Caco-2 (cell line): ENCODE data around the gene UBXN10. TPM values are rescaled to one million over a fixed set of nuclear protein-coding genes. Genes with fewer than 3 reads are reported as not detected.

Experiments used
- BruUV-seq: library from RNA; stranded (reverse); fragments of 400-500 nt; replicated peaks from 2 replicates; lab custom pipeline; 2021; lab: Mats Ljungman, UMichigan
- CTCF ChIA-PET: fragments of 300-600 bp; sonication (Branson Sonifier 250); formaldehyde crosslinking; loops from one replicate; lab custom pipeline; 2022; ENCODE audit warnings: antibody characterized with exemption; lab: Charles Lee
- POLR2A ChIA-PET: fragments of 300-600 bp; sonication (Branson Sonifier 250); formaldehyde crosslinking; loops from one replicate; lab custom pipeline; 2022; ENCODE audit warnings: antibody characterized with exemption; lab: Charles Lee
- DNase-seq, 2 experiments: peaks; one replicate each; pipeline versions ENCODE4 v3.0.0 to v3.0.0-alpha.2; 2020 to 2022
- H3K27me3 ChIP-seq: replicated peaks from 2 replicates; pipeline ENCODE4 v1.6.0; 2011; ENCODE audit warnings: low read length; ENCODE audit not compliant: control insufficient read depth, insufficient read depth
- H3K36me3 ChIP-seq: 2 replicates; pipeline ENCODE4 v1.5.1; 2011; ENCODE audit warnings: low read length; ENCODE audit not compliant: control insufficient read depth, insufficient read depth
- H3K4me1 ChIP-seq: fragments of 250-450 bp; sonication (Bioruptor Pico); 2 replicates; pipeline ENCODE4 v1.5.1; 2020; ENCODE audit warnings: mild to moderate bottlenecking
- H3K4me3 ChIP-seq: 2 replicates; pipeline ENCODE4 v1.5.1; 2011; ENCODE audit warnings: low read depth, mild to moderate bottlenecking, control low read depth, low read length
- H3K9me3 ChIP-seq: fragments of 250-450 bp; sonication (Bioruptor Pico); 2 replicates; pipeline ENCODE4 v1.5.1; 2020; ENCODE audit warnings: mild to moderate bottlenecking, moderate library complexity
- H3K27ac Mint-ChIP-seq: one replicate; pipeline ENCODE4 v1.8.0; 2022; ENCODE audit warnings: mixed read lengths; ENCODE audit not compliant: unreplicated experiment
- H3K27me3 Mint-ChIP-seq: one replicate; pipeline ENCODE4 v1.8.0; 2022; ENCODE audit warnings: mixed read lengths; ENCODE audit not compliant: insufficient read depth, unreplicated experiment
- H3K36me3 Mint-ChIP-seq: one replicate; pipeline ENCODE4 v1.8.0; 2022; ENCODE audit warnings: mild to moderate bottlenecking, mixed read lengths; ENCODE audit not compliant: insufficient read depth, unreplicated experiment
- H3K4me1 Mint-ChIP-seq: one replicate; pipeline ENCODE4 v1.8.0; 2022; ENCODE audit warnings: low read depth, mixed read lengths; ENCODE audit not compliant: unreplicated experiment
- H3K4me3 Mint-ChIP-seq: one replicate; pipeline ENCODE4 v1.8.0; 2022; ENCODE audit warnings: mild to moderate bottlenecking, moderate library complexity, mixed read lengths; ENCODE audit not compliant: unreplicated experiment
- H3K9me3 Mint-ChIP-seq: one replicate; pipeline ENCODE4 v1.8.0; 2022; ENCODE audit warnings: mixed read lengths; ENCODE audit not compliant: unreplicated experiment
- intact Hi-C: fragments of 100-400 bp; cut with micrococcal nuclease; formaldehyde crosslinking; loops from one replicate; pipeline ENCODE4 v1.10.0; 2022; ENCODE audit not compliant: unreplicated experiment
- total RNA-seq: library from RNA; stranded (reverse); gene quantifications from 2 replicates; pipeline ENCODE4 v1.2.3, GENCODE V29; 2022
- TF ChIP-seq, protein P1 (sequence below), 2 experiments: fragments of 200-600 bp in 1 of 2; IDR thresholded peaks; 1 replicate in 1 of 2; 2 replicates in 1 of 2; pipeline versions ENCODE4 v1.5.1 to v1.8.0; 2011 to 2022; ENCODE audit warnings: antibody characterized with exemption in 1 of 2, control low read depth in 1 of 2, inconsistent platforms in 1 of 2, low read depth in 1 of 2, low read length in 1 of 2, mild to moderate bottlenecking in 1 of 2, moderate library complexity in 1 of 2; ENCODE audit not compliant: insufficient read depth in 1 of 2, severe bottlenecking in 1 of 2, unreplicated experiment in 1 of 2

UBXN10 gene
- total RNA-seq, 1 experiment from 2014 or later, result 0.07 TPM

- H3K9me3 Mint-ChIP-seq, result no peaks in the 10 kb centered on the region
- Histone ChIP-seq H3K4me1 (no peaks in the 10 kb centered on the region), H3K4me3 (no peak overlapping the region), H3K36me3 (no peaks in the 10 kb centered on the region), H3K9me3 (peaks cover 6% of the 10 kb centered on the region), H3K27me3 (no peaks in the 10 kb centered on the region)
- no peak for DNase-seq
- H3K27me3 Mint-ChIP-seq, result no peaks in the 10 kb centered on the region
- intact Hi-C loops, result no loop called here
- H3K4me1 Mint-ChIP-seq, result no peaks in the 10 kb centered on the region
- POLR2A ChIA-PET, result no interaction called here
- H3K4me3 Mint-ChIP-seq, result no peak overlapping the region
- CTCF ChIA-PET, result no interaction called here
- TF ChIP-seq, protein P1, sequence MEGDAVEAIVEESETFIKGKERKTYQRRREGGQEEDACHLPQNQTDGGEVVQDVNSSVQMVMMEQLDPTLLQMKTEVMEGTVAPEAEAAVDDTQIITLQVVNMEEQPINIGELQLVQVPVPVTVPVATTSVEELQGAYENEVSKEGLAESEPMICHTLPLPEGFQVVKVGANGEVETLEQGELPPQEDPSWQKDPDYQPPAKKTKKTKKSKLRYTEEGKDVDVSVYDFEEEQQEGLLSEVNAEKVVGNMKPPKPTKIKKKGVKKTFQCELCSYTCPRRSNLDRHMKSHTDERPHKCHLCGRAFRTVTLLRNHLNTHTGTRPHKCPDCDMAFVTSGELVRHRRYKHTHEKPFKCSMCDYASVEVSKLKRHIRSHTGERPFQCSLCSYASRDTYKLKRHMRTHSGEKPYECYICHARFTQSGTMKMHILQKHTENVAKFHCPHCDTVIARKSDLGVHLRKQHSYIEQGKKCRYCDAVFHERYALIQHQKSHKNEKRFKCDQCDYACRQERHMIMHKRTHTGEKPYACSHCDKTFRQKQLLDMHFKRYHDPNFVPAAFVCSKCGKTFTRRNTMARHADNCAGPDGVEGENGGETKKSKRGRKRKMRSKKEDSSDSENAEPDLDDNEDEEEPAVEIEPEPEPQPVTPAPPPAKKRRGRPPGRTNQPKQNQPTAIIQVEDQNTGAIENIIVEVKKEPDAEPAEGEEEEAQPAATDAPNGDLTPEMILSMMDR (IDR thresholded peaks at IDR 0.05; ENCODE audit: insufficient read depth in 1 of 2, low read depth in 1 of 2, low read length in 1 of 2, severe bottlenecking in 1 of 2, unreplicated experiment in 1 of 2), result no peak
- no TSS peak for BruUV-seq
- H3K36me3 Mint-ChIP-seq, result no peaks in the 10 kb centered on the region
- H3K27ac Mint-ChIP-seq, result no peak overlapping the region
These were observed 27.4 kb upstream of the UBXN10 start for GRCh38 chr1:20158358-20159070.

DNA sequence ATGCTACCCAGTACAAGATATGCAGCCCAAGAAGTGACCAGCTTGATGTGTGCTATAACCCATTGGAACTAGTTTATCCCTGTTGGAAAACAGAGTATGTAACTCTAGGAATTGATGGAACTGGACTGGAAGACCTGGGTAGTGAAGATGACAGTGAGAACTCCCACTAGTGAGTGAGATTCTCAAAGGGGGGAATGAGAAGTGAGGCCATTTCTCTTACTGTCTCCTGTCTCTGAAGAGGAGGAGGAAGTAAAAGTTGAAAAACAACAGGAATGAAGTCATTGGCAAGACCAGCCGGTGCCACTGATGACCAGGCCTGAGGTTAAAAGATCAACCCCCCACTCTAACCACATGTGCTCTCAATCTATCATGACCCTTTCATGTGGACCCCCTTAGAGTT is 25.9 kb upstream of the UBXN10 start:
- Mint-ChIP-seq H3K27ac (no peak overlapping the region), H3K36me3 (no peaks in the 10 kb centered on the region), H3K4me1 (no peaks in the 10 kb centered on the region), H3K4me3 (no peak overlapping the region), H3K27me3 (peaks cover 2% of the 10 kb centered on the region), H3K9me3 (peaks cover 8% of the 10 kb centered on the region)
- Histone ChIP-seq H3K36me3 (no peaks in the 10 kb centered on the region), H3K4me3 (no peak overlapping the region), H3K27me3 (no peaks in the 10 kb centered on the region), H3K9me3 (peaks cover 6% of the 10 kb centered on the region), H3K4me1 (no peaks in the 10 kb centered on the region)
- TF ChIP-seq, protein P1 (IDR thresholded peaks at IDR 0.05; ENCODE audit: insufficient read depth in 1 of 2, low read depth in 1 of 2, low read length in 1 of 2, severe bottlenecking in 1 of 2, unreplicated experiment in 1 of 2), result no peak
- intact Hi-C loops, result no loop called here
- no peak for DNase-seq
- no TSS peak for BruUV-seq
- ChIA-PET POLR2A (no interaction called here), CTCF (no interaction called here)

DNA sequence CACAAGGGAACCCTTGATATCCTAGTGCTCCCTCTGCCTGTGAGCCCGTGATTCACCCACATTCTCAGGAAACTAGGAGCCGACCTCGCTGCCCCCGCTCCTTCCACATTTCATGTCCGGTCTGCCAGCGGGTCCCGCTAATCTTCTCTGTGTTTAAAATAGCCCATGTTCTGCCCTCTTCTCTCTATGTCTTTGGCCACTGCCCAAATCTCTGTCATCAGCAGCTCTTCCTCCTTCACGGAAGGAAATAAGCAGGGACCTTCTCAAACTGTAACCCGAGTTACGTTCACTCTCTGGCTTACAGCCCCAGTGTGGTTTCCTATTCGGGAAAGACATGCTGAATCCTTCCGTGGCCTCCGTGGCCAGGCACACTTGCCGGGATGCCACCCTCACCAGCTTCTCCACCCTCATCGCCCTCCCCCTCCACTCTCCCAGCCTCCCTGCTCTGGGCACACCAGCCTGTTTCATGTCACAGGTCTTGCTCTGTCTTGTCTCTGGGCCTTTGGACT is 21.1 kb upstream of the UBXN10 start:
- peaks cover 2% of the 10 kb centered on the region for H3K27me3 Mint-ChIP-seq

More for the DNA sequence above, 21.1 kb upstream of the UBXN10 start:
- ChIA-PET POLR2A (no interaction called here), CTCF (no interaction called here)
- peaks cover 20% of the 10 kb centered on the region for H3K9me3 Mint-ChIP-seq
- Histone ChIP-seq H3K4me1 (no peaks in the 10 kb centered on the region), H3K27me3 (no peaks in the 10 kb centered on the region), H3K9me3 (peaks cover 6% of the 10 kb centered on the region), H3K36me3 (no peaks in the 10 kb centered on the region), H3K4me3 (no peak overlapping the region)
- intact Hi-C loops, result no loop called here
- no peak for DNase-seq
- H3K36me3 Mint-ChIP-seq, result no peaks in the 10 kb centered on the region
- no TSS peak for BruUV-seq
- no peak overlapping the region for H3K4me3 Mint-ChIP-seq
- no peaks in the 10 kb centered on the region for H3K4me1 Mint-ChIP-seq
- no peak overlapping the region for H3K27ac Mint-ChIP-seq
- TF ChIP-seq, protein P1 (IDR thresholded peaks at IDR 0.05; ENCODE audit: insufficient read depth in 1 of 2, low read depth in 1 of 2, low read length in 1 of 2, severe bottlenecking in 1 of 2, unreplicated experiment in 1 of 2), result no peak
